Measurements from ENCODE around the gene RBP4.

RBP4 gene

DNA sequence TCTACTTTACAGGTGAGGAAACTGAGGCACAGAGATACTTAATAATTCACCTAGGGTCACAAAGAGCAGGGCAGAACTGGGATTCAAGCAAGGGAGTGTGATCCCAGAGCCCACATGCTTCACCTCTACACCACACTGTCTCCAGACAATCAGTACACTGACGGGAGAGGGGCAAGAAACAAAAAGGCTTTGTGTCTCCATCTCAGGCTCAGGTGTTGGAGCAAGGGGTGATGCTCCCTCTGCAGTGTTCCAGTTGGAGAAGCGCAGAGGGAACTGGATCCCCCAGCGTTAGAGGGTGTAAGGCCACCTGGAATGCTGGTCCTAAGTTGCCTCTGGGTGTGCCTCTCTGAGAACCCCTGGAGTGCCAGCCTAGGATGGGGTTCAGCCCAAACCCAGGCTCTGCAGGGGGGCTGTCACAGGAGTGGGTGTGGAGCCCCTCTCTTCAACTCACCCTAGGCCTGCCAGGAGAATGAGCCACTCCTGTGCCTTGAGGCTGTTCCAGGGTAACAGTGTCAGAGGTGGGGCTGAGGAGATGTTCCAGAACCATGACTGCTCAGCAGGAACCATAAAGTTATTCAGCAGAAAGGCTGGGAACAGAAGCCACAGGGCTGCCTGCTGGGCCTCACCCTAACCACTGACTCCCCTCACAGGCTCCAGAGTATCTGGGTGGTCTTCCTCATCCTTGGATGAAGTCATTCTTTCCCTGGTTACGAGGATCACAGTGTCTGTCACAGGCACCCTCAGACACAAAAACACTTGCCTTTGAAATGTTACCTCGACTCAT, 5.5 kb downstream of the RBP4 start:
- no peak for DNase-seq

DNA sequence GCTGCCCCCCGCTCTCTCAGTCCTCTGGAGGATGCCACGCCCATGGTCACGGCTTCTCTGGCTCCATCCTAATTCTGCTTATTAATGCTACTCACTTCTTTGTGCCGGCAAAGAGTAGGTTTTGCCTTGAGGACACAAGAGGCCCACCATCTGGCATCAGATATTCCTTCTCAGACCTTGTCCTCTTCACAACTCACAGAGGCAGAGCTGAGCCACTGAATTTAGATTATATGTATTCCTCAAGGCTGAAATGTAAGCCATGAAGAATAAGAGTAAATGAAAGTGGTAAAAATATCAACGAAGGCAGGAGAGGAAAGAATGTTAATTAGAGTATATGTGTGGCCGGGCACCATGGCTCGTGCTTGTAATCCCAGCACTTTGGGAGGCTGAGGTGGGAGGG, 6.5 kb downstream of the RBP4 start:
- DNase-seq: no peak

GRCh38 chr10:93593749-93594148, 7.3 kb downstream of the RBP4 start:
- DNase-seq: no peak

DNA sequence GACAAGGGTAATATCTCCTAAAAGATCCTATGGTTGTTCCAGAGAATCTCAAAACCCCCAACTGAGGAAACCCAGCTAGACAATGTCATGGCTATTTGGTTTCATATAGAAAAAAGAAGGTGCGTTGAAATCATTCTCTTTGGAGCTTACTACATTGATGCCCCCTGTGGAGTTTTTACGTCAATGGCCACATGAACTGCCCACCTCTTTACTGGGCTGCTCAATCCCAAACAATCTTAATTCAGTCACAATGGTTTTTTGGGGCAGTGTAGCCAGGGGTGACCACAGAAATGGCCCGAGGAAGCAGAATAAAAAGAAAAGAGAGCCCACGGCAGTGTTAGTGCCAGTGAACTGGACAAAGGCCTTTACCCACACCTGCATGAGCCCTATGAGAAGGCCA, 7.8 kb downstream of the RBP4 start:
- no peak for DNase-seq

DNA sequence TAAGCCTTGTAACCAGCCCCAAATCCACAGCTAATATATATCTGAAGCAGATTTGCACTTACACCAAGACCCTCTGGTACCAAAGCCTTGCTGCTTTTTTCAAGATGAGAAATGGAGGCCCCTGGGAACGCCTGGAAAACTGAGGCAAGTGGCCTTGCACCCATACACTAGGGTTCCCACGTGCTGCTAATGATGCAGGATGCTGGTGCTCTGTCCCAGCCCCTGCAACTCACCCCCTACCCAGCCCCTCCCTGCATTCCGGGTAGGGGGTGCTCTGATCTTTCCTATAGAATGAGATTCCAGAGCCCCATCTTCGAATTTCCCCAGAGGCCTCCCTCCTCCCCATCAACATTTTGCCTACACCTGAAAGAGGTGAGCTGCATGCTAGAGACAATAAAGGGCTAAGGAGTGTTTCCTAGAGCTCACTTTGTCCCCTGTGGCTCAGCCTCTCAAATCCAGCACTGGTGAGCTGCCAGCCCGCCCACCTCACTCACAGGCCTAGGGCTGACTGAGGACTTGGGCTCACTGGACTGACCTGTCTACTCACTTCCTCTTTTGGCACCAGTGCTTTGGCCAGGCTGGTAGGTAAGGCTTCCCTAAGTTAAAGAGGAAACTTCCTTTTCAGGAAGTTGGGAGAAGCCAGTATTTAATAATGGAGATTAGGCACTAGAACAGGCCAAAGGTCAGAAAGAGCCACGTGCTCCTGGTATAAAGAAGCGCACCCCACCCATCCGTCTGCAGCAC, 9.8 kb downstream of the RBP4 start:
- DNase-seq: no peak

GRCh38 chr10:93590638-93591037, 10.4 kb downstream of the RBP4 start:
- DNase-seq: no peak

- no peak for DNase-seq
Measured at GRCh38 chr10:93589648-93590562, 11.1 kb downstream of the RBP4 start.

DNA sequence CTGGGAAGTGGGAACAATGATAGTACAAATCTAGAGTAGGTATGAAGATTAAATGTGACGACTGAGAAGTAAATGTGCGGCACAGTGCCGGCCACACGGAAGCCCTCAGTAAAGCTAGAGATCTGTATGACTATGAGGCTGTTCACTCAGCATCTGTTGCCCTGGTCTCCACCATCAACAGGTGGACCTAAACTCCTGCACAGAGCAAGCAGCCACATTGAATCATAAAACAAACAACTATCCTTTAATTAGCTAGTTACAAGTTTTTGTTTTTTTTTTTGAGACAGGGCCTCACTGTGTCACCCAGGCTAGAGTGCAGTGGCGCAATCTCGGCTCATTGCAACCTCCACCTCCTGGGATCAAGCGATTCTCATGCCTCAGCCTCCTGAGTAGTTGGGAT, 16.6 kb downstream of the RBP4 start:
- no peak for DNase-seq

GRCh38 chr10:93580828-93581227, 20.2 kb downstream of the RBP4 start:
- DNase-seq: no peak

DNA sequence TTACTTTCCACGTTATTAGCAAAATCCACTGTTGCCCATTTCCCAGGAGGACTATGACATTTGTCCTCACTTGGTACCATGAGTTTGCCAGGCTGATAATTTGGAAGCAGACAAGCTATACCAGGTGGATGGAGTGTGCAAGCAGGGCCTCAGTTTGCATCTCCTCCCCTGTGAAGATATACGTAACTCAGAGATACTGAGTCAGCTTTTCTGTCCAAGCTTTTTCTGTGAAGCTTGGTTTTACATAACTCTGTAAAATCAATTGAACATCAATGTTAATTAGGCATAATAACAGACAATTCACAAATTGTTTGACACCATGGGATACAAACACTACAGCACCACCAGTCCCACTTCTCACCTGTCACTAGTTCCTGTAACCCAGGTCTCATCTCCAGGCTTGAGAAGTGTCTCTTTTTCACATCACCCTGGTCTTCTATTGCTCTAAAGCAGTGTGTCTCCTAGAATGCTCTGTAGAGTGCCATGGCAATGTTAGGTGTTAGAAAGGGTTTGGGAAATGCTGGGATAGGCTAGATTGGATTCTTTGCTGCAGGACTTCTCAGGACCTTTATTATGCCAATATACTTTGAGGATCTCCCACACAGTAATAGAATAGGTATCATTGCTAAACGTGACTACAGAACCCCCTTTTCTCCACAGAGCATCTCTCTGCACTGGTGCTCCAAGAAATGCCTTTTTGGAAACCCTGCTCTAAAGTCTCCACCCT, 20.9 kb downstream of the RBP4 start:
- DNase-seq: no peak

- no peak for DNase-seq
Measured at GRCh38 chr10:93579089-93579488, 21.9 kb downstream of the RBP4 start.

DNA sequence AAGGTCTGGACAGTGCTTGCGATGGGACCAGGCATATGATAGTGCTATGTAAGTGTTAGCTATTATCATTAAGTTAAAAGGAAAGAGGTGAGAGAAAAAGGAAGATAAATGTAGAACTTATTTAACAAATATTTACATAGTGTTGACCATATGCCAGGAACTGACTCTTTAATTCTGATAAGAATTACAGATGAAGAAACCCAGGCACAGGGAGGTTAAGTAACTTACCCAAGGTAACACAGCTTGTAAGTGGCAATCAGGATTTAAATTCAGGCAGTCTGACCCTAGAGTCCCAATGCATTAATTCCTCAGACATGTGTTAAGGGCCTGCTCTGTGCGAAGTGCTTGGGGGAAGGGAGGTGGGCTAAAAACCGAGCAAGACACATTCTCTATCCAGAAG, 23.5 kb downstream of the RBP4 start:
- no peak for DNase-seq

DNA sequence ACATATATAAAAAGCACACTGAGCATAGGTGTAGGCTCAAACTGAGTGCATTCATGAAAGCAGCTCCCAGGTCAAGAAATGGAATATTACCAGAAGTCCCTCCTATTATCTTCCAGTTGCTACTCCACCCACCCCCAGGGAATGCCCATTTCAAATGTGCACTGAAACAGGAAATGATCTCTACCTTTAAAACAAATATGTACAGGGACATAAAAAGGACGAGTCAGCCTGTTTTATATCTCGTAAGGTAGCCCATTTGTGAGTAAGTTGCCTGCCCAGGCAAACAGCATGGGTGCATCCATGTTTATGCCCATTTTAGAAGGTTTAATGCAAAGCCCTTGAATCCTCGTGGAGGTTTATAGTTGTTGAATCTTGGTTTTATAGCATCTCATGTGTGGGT, 24.1 kb downstream of the RBP4 start:
- DNase-seq: peak in 1 of 2 experiments; percentile 1

DNA sequence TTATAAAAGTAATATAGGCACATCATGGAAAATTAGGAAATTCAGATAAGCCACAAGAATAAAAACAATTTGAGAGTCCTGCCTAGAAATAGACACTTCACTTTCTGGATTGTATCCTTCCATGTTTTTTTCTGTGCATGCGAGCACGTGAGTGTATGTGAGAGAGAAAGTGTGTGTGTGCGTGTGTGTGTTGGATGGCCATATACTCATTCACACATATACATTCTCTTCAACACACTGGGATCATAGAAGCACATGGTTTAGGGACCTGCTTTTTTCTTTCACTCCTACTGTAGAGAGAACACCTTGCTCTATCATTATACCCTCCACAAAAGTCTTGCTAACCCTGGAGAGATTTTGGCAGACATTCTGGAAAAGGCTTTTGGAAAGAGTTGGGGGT, 27.1 kb downstream of the RBP4 start:
- DNase-seq: no peak

DNA sequence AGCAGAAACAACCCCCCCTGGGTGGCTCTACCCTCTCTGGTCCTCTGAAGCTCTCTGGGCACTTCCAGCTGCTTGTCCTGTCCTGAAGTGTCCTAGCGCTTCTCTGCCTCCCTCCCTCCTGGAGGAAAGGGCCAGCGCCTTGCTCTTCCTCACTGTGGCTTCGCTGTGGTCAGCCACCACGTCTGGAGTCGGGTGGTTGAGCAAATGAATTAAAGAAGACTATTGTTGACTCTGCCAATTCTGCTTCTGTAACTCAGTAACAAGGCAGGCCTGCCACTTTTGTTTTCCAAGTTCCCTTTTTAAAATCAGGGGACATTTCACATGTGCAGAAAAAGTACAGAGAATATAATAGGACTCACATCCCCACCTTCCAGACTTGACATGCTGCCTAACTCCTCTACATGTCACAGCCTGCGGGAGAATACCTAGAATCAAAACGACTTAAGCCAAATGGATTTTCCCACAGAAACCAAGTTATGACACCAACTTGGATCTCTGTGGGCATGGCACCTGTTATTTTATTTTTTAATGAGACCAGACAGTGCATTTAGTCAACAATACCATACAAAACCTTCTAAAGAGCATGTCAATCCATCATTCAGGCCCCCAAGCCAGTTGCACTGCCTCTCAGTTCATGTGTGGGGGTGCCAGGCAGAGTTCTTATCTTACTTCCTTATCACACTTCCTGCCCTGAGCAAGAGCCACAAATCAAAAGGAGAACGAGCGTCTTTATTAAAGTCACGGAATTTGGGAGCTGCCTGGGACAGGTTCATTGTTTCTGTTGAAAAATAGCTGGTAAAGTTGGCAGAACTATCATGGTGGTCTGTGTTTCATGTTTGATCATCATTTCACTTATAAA, 27.8 kb downstream of the RBP4 start:
- DNase-seq: no peak

DNA sequence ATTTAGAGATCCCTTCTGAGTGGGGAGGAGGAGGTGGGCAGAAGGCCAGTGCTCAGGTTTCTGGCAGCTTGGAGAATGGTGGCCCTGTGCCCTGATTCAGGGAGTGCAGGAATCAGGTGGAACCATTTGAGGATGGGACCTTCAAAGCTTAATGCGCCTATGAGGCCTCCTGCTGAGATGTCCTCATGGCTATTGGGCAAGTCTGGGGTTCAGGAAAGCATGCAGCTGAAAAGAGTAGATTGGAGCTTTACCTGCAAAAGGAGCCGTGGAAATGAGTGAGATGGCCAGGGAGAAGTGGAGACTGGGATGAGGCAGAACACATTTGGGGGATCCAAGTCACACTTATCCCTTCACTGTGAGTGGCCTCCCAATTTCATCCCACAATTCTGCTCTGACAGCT, 28.4 kb downstream of the RBP4 start:
- no peak for DNase-seq

- no peak for DNase-seq
Measured at GRCh38 chr10:93570383-93570782, 30.7 kb downstream of the RBP4 start.

GRCh38 chr10:93568105-93568390, 33.0 kb downstream of the RBP4 start:
- DNase-seq: no peak

DNA sequence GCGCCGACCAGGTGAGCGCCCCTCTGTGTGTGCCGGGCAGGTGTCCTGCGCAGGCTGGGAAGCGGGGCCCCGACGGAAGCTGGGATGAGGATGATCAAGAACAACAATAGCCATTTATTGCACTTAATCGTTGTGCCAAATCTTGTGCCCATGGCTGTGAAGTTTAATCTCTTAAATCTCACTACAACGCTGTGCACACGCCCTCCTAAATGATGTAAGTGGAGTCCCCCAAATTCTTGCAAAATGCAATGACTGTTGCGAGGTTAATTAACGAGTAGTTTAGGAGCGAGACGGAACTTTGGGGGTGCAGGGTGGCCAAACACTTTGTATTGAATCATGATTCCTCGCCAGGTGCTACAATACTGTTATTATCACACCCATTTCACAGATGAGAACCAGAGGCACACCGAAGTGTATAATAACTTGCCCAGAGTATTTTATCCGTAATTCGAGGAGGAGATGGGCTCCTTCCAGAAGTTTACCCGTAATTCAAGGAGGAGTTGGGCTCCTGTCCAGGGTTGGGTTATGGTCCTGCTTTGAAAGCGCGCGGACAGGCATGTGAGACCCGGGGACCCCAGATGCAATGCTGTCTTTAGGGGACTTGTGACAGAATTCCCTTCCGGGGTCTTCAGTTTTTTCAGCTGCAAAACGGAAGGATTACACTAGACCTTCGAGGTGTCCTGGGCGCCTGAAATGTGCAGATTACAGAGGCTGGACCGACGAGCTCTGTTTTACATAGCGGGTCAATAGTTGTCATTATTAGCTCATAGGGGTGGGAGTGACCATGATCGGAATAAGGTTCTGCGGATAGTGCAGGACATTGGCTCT, 33.5 kb downstream of the RBP4 start:
- DNase-seq: no peak

GRCh38 chr10:93566435-93567276, 34.4 kb downstream of the RBP4 start, which contains the start of gene FFAR4:
Gene FFAR4, plus strand, starts transcription at chr10:93566665. Its CDS starts 56 bp downstream, at chr10:93566721.
- DNase-seq: peak in 1 of 2 experiments; percentile 1
